Panc1 (cell line): ENCODE measurements around the gene EGFL7. TPM values are rescaled to one million over a fixed set of nuclear protein-coding genes. Genes with fewer than 3 reads are reported as not detected.
A peak's percentile ranks its signal among the peaks of the same experiment; 100 is the strongest.
"Not testable (repeated sequence)": the region's sequence is repeated elsewhere in the genome, so short reads cannot be mapped to it uniquely, and the experiment has no call there.

ENCODE experiments used
- ATAC-seq: fragments of 200-7000 bp; cut with Tn5 transposase; 2 replicates; pipeline ENCODE4 v1.9.1; 2020; ENCODE audit warnings: mild to moderate bottlenecking, moderate library complexity
- BruUV-seq: library from RNA; stranded (reverse); fragments of 400-500 nt; replicated peaks from 2 replicates; lab custom pipeline; 2021; lab: Mats Ljungman, UMichigan
- CTCF ChIA-PET: fragments of 300-600 bp; sonication (Branson Sonifier 250); formaldehyde crosslinking; loops from one replicate; lab custom pipeline; 2022; ENCODE audit warnings: antibody characterized with exemption; lab: Charles Lee
- POLR2A ChIA-PET: fragments of 300-600 bp; sonication (Branson Sonifier 250); formaldehyde crosslinking; loops from one replicate; lab custom pipeline; 2022; ENCODE audit warnings: antibody characterized with exemption; lab: Charles Lee
- DNase-seq: peaks from one replicate; pipeline ENCODE4 v3.0.0-alpha.2; 2010; ENCODE audit warnings: low read depth, low spot score
- H3K27ac ChIP-seq: 2 replicates; pipeline ENCODE4 v1.5.1; 2011; ENCODE audit warnings: mild to moderate bottlenecking, low read length, inconsistent platforms
- H3K27me3 ChIP-seq: fragments of 200-500 bp; sonication (Bioruptor generic); 2 replicates; pipeline ENCODE4 v1.6.0; 2014; ENCODE audit warnings: low read length, inconsistent platforms; ENCODE audit not compliant: control insufficient read depth, insufficient read depth
- H3K36me3 ChIP-seq: fragments of 200-500 bp; sonication (Bioruptor generic); 2 replicates; pipeline ENCODE4 v1.5.1; 2014; ENCODE audit warnings: inconsistent platforms, mild to moderate bottlenecking, low read length, moderate library complexity; ENCODE audit not compliant: control insufficient read depth, insufficient read depth
- H3K4me1 ChIP-seq: 2 replicates; pipeline ENCODE4 v1.5.1; 2011; ENCODE audit warnings: inconsistent platforms, mild to moderate bottlenecking, low read length, moderate library complexity; ENCODE audit not compliant: control insufficient read depth, insufficient read depth
- H3K4me3 ChIP-seq, 2 experiments: 2 replicates each; pipeline ENCODE4 v1.5.1; 2011 to 2012; ENCODE audit warnings: low read depth in 2 of 2, low read length in 2 of 2, mild to moderate bottlenecking in 2 of 2, inconsistent platforms in 1 of 2, moderate library complexity in 1 of 2
- H3K9me3 ChIP-seq: fragments of 200-500 bp; sonication (Bioruptor generic); 2 replicates; pipeline ENCODE4 v1.5.1; 2014; ENCODE audit warnings: low read depth, mild to moderate bottlenecking, inconsistent platforms, low read length, moderate library complexity; ENCODE audit not compliant: control insufficient read depth, insufficient read depth
- POLR2AphosphoS5 ChIP-seq: IDR thresholded peaks from 2 replicates; pipeline ENCODE4 v1.6.1; 2012; ENCODE audit warnings: mild to moderate bottlenecking, low read depth, low read length, moderate library complexity
- SIN3A ChIP-seq: IDR thresholded peaks from 2 replicates; pipeline ENCODE4 v1.6.1; 2012; ENCODE audit warnings: low read depth, mild to moderate bottlenecking, low read length, moderate library complexity, borderline replicate concordance; ENCODE audit not compliant: insufficient read depth
- TCF7L2 ChIP-seq: IDR thresholded peaks from 2 replicates; pipeline ENCODE4 v1.6.1; 2011; ENCODE audit warnings: mild to moderate bottlenecking, low read depth, low read length, inconsistent platforms
- in situ Hi-C: cut with HindIII; loops from 2 replicates; pipeline ENCODE4 v1.10.0; 2016; ENCODE audit warnings: low sequenced_read_pairs, low pct_unique_long_range_greater_than_20kb
- intact Hi-C: fragments of 100-400 bp; cut with micrococcal nuclease; formaldehyde crosslinking; loops from one replicate; pipeline ENCODE4 v1.10.0; 2022; ENCODE audit not compliant: unreplicated experiment
- total RNA-seq: library from RNA; stranded (reverse); gene quantifications from one replicate; pipeline ENCODE4 v1.2.1, GENCODE V29; 2021; ENCODE audit not compliant: unreplicated experiment
- TF ChIP-seq, protein P1 (sequence below): fragments of 450-650 bp; IDR thresholded peaks from 2 replicates; pipeline ENCODE4 v1.5.1; 2017; ENCODE audit warnings: mild to moderate bottlenecking
- TF ChIP-seq, protein P2 (sequence below), 2 experiments: IDR thresholded peaks; 2 replicates each; pipeline ENCODE4 v1.6.1; 2011 to 2012; ENCODE audit warnings: low read depth in 2 of 2, control low read depth in 1 of 2, low read length in 1 of 2, mild to moderate bottlenecking in 1 of 2, moderate library complexity in 1 of 2; ENCODE audit not compliant: insufficient read depth in 1 of 2

EGFL7 gene
- total RNA-seq, 1 experiment from 2014 or later, result 42.3 TPM

GRCh38 chr9:136710543-136710942 lies 47.8 kb downstream of the EGFL7 start:
- no peak for ATAC-seq

DNA sequence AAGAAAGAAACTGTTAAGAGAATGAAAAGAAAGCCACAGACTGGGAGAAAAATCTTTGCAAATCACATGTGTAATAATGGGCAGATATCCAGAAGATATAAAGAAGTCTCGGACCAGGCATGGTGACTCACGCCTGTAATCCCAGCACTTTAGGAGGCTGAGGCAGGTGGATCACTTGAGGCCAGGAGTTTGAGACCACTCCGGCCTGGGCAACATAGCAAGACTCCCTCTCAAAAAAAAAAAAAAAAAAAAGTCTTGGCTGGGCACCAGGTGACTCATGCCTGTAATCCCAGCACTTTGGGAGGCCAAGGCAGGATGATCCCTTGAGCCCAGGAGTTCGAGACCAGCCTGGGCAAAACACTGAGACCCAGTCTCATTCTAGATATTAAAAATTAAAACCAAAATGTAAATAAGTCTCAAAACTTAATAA lies 48.5 kb downstream of the EGFL7 start:
- CTCF ChIA-PET, BruUV-seq, H3K4me3 ChIP-seq, POLR2A ChIA-PET, H3K4me1 ChIP-seq, in situ Hi-C loops, H3K27ac ChIP-seq, ATAC-seq, H3K36me3 ChIP-seq, H3K9me3 ChIP-seq, DNase-seq, H3K27me3 ChIP-seq, intact Hi-C loops: not testable (repeated sequence)

More at GRCh38 chr9:136710543-136710942, 47.8 kb downstream of the EGFL7 start:
- intact Hi-C loops (no loop called here), in situ Hi-C loops (no loop called here)
- no peak for TF ChIP-seq SIN3A
- TF ChIP-seq TCF7L2, result no peak
- TF ChIP-seq, protein P1, sequence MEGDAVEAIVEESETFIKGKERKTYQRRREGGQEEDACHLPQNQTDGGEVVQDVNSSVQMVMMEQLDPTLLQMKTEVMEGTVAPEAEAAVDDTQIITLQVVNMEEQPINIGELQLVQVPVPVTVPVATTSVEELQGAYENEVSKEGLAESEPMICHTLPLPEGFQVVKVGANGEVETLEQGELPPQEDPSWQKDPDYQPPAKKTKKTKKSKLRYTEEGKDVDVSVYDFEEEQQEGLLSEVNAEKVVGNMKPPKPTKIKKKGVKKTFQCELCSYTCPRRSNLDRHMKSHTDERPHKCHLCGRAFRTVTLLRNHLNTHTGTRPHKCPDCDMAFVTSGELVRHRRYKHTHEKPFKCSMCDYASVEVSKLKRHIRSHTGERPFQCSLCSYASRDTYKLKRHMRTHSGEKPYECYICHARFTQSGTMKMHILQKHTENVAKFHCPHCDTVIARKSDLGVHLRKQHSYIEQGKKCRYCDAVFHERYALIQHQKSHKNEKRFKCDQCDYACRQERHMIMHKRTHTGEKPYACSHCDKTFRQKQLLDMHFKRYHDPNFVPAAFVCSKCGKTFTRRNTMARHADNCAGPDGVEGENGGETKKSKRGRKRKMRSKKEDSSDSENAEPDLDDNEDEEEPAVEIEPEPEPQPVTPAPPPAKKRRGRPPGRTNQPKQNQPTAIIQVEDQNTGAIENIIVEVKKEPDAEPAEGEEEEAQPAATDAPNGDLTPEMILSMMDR, result no peak
- TF ChIP-seq, protein P2, sequence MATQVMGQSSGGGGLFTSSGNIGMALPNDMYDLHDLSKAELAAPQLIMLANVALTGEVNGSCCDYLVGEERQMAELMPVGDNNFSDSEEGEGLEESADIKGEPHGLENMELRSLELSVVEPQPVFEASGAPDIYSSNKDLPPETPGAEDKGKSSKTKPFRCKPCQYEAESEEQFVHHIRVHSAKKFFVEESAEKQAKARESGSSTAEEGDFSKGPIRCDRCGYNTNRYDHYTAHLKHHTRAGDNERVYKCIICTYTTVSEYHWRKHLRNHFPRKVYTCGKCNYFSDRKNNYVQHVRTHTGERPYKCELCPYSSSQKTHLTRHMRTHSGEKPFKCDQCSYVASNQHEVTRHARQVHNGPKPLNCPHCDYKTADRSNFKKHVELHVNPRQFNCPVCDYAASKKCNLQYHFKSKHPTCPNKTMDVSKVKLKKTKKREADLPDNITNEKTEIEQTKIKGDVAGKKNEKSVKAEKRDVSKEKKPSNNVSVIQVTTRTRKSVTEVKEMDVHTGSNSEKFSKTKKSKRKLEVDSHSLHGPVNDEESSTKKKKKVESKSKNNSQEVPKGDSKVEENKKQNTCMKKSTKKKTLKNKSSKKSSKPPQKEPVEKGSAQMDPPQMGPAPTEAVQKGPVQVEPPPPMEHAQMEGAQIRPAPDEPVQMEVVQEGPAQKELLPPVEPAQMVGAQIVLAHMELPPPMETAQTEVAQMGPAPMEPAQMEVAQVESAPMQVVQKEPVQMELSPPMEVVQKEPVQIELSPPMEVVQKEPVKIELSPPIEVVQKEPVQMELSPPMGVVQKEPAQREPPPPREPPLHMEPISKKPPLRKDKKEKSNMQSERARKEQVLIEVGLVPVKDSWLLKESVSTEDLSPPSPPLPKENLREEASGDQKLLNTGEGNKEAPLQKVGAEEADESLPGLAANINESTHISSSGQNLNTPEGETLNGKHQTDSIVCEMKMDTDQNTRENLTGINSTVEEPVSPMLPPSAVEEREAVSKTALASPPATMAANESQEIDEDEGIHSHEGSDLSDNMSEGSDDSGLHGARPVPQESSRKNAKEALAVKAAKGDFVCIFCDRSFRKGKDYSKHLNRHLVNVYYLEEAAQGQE (IDR thresholded peaks at IDR 0.05; ENCODE audit: insufficient read depth in 1 of 2, low read depth in 2 of 2, low read length in 1 of 2), result no peak
- TF ChIP-seq POLR2AphosphoS5, result no peak
- no peaks in the 10 kb centered on the region for H3K27me3 ChIP-seq
- ChIA-PET POLR2A (no interaction called here), CTCF (no interaction called here)
- DNase-seq, result no peak
- no peak overlapping the region for H3K4me3 ChIP-seq
- H3K36me3 ChIP-seq, result no peaks in the 10 kb centered on the region
- H3K27ac ChIP-seq, result no peak overlapping the region
- no TSS peak for BruUV-seq
- H3K4me1 ChIP-seq, result peaks cover 6% of the 10 kb centered on the region
- H3K9me3 ChIP-seq, result no peaks in the 10 kb centered on the region

GRCh38 chr9:136711751-136712689 lies 49.3 kb downstream of the EGFL7 start, which contains the start of gene DIPK1B:
Gene DIPK1B, plus strand, starts transcription at chr9:136712572. Its CDS starts 94 bp downstream, at chr9:136712666.
- Histone ChIP-seq H3K9me3 (no peaks in the 10 kb centered on the region), H3K4me3 (peak within 1 kb of the TSS; percentile 39 to 47), H3K4me1 (peaks cover 6% of the 10 kb centered on the region), H3K27me3 (no peaks in the 10 kb centered on the region), H3K36me3 (no peaks in the 10 kb centered on the region), H3K27ac (no peak within 1 kb of the TSS)
- in situ Hi-C loops (no loop called here), intact Hi-C loops (no loop called here)
- no TSS peak for BruUV-seq
- TF ChIP-seq, protein P1, result no peak
- TF ChIP-seq TCF7L2, result no peak
- TF ChIP-seq, protein P2 (IDR thresholded peaks at IDR 0.05; ENCODE audit: insufficient read depth in 1 of 2, low read depth in 2 of 2, low read length in 1 of 2), result no peak
- TF ChIP-seq POLR2AphosphoS5, result no peak
- TF ChIP-seq SIN3A, result no peak
- no peak for DNase-seq
- ChIA-PET POLR2A (no interaction called here), CTCF (no interaction called here)
- 0 out of 2 replicates have a peak, but pooled peaks have one; percentile 28 for ATAC-seq
